Epidermal melanocyte (primary cell): Measurements from ENCODE around the gene KIF13A.
"Not testable (repeated sequence)": the region's sequence is repeated elsewhere in the genome, so short reads cannot be mapped to it uniquely, and the experiment has no call there.

Experiments
- DNase-seq: peaks from one replicate; pipeline ENCODE4 v3.0.0; 2011; ENCODE audit warnings: low spot score; ENCODE audit not compliant: insufficient read length

KIF13A gene

DNA sequence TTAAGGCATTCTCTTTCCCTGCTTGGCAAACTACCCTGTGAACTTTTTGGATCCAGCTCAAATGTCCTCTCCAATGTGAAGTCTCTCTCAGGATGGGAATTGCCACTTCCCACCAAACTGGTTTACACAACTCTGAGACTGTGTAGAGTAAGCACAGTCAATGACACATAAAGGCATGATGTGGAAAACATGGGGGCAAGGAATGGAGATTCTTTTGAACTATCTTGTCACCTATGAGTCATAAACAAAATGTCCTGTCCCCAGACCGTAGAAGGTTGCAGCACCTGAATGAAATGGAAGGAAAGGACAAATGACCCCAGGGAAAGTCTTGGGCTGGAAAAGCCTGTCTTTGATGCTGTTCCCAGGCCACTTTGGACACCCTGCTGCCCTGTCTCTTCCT is 11.0 kb upstream of the KIF13A start:
- DNase-seq, result no peak

DNA sequence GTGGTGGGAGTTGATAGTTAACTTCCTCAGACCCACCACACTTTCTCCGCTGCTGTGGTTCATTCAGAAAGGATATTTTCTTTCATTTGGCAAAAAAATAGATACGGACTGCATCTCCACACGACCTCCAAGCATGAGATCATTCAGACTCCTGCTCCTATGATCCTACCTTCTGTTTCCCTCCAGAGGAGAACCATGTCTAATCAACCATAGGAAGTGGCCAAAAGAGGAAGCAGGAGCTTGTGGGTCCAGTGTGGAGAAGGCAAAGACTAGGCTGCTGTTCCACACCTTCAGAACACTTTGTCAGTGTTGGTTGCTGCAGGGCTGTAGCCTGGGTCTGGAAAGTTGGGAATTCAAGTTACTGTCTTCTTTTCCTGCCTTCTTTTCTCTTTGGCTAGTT is 10.6 kb upstream of the KIF13A start:
- no peak for DNase-seq

DNA sequence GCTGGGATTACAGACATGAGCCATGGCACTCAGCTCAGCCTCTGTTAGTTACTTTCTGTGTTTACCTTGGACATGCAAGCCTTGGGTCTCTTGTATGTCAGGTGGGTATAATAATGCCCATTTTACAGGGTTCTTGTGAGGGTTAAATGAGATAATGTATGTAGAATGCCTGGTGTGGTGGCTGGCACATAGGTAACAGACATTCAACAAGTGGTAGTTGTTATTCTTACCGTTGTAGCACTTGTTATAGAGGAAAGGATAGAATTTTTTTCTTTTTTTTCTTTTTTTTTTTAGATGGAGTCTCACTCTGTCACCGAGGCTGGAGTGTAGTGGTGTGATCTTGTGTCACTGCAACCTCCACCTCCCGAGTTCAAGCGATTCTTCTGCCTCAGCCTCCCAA is 8.0 kb upstream of the KIF13A start:
- DNase-seq, result no peak

DNA sequence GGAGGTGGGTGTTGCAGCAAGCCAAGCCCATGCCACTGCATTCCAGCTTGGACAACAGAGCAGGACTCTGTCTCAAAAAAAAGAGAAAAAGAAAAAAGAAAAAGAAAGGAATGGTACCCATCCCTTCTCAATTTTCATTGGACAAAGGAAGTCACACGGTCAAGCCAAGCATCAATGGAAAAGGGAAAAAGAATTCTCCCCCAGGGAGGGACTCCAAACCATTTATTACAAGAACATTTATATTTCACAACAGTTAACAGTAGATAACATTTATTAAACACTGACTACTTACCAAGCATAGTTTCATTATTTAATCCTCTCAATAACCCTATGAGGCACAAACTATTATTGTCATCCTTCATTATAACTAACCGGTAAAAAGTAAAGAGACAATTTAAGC is 6.6 kb upstream of the KIF13A start:
- no peak for DNase-seq

DNA sequence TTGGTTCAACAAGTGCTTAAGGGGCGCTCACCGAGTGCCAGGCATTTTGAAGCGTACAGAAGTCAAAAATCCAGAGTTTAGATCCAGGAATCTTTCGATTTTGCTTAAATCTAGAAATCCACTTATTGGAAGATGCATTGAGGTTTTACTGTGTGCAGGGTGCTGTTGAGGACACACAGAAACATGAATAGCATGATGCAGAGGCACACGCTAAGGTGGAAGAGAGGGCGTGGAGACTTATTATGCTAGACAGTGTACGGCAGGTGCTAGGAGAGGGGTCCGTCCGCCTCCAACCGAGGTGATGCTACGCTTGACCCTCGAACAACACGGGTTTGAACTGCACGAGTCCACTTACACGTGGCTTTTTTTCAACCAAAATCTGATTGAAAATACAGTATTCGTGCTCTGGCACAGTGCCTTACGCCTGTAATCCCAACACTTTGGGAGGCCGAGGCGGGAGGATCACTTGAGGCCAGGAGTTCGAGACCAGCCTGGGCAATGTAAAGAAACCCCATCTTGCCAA is 1.0 kb upstream of the KIF13A start:
- DNase-seq, result no peak

DNA sequence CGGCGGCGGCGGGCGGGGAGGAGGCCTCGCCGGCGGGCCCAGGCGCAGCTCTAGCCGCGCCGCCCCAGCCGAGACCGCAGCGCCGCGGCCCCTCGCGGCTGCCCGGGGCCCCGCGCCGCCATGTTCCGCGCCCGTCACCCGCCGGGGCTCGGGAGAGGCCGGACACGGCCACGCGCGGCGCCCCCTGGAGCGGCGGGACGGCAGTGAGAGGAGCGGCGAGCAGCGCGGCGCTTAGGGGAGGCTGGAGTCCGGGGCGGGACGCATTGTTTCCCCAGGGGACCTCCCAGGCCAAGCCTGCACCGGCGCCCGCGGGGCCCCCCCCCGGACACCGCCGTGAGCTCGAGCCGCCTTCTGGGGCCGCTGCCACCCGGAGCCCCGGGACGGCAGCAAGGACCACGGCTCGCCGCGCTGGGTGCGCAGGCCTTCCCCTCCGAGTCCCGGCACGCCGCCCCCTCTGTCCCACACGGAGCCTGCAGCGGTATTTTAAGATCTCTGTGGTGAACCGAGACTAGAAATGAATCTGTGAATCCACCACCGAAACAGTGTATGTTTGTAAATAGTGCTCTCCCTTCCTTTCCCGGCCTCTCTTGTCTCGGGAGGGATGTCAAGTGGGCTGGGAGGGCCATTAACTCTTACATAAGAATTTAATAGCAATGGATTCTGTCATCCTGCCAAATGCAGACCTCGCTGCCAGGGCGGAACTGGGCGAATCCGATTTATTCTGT is 424 bp upstream of the KIF13A start:
- DNase-seq, result peak; percentile 68

DNA sequence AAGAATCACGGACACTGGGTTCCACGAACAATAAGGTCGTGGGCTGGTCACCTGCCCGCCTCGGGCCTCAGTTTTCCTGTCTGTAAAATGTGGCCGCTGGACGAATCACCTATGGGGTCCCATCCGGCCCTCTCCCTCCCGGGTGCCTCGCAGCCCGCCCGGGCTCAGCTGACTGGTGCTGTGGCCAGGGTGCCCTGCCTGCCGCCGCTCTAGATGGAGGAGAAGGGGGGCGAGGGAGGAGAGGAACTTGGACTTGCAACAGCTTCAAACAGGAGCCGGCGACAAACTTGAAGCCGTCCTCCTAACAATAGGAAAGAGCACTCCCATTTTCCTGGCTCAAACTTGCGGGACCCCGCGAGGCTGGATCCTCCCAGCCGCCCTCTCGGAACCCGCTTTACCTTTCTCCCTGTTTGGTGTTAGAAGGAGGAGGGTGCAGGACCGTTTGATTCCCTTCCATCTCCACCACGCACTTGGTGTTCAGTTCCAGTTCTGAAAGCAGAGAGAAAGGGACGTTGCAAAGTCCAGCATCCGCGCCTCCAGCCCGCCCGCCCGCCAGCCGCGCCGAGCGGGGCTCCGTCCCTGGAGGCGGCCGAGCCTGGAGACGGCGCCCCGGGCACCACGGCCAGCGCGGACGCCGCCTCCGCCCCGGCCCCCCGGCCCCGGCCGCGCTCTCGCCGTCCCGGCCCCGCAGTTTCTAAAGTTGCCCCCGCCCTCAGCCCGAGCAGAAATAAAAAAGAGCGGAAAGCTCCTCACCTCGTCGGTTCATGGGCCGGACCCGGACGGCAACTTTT is 584 bp downstream of the KIF13A start:
- DNase-seq, result peak; percentile 51

DNA sequence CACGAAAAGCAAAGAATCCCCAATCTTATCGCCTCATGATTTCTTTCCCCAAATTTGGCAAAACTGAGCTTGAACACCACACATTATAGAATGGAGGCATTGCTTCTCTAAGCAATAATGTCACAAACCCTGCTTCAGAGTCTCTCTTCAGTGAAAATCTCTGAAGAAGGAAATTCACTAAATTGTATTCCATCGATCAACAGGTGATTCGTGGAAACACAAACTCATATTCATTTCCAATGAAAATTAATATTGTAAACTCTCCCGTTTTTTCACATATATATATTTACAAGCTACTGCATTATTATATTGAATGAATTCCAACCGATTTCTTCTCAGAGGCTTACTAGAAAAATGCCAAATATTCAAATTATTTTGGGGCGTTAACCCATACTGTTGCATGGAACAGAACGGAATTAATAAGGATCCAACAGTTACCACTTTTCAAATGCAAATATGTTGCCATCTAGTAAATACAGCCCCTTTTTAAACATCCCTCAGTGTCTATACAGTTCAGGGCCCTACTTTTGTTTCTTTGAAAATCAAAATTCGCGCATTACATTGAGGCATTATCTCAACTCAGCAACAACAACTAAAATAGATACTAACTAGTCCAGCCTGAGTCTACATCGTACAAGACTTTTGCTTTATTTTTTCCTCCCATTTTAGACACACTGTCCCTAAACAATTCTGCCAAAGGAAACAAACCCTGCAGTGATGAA is 1.3 kb downstream of the KIF13A start:
- no peak for DNase-seq

DNA sequence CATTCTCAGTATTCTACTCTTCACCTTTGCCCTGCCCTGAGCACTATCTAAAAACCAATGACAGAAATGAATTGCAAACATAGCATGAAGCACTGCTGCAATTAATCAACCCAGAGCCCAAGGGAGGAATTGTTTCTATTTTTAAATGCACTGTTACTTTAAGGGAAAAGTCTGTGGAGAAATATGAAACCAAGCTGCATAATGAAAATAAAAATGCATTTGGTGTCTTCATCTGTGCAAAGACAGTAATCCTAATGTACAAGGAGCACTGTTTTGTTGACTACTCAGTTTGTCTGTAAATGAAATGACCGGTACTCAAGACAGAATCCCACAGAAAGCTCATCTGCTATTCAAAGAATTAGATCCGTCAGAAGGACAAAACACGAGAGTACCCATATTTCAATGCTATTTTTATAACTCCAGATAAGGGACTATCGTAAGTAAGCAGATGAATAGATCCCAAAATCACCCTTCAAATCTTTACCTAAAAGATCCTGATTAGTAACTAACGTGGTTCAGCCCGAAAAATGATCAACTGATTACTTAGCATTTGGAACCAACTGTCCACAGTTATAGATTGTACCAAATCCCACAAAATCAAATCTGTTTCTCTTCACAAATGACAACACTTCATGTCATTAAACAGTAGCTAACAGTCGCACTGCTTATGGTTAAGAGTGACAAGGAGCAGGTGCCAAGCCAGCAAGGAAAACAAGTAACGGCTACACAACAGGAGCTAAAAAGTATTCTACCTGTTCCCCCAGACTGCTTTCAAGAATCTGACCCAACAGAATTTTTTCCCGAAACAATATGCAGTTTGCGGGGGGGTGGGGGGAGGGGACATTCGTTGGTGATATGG is 2.4 kb downstream of the KIF13A start:
- no peak for DNase-seq

DNA sequence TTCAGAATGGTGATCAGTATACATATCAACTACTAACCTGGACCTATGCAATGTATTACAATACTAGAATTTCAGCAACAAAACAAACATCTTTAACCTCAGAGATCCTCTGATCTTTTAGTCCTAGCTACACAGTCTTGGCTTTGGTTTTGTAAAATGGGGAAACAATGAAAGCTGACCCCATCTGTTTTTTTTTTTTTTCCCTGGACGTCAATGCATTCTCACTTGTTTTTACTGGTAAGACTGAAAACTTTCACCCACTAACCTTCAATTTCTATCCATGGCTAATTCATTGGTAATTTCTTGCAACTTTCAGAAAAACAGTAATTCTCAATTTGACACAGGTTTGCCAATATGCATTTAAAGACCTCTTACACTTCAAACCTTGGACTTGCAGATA is 3.0 kb downstream of the KIF13A start:
- no peak for DNase-seq

DNA sequence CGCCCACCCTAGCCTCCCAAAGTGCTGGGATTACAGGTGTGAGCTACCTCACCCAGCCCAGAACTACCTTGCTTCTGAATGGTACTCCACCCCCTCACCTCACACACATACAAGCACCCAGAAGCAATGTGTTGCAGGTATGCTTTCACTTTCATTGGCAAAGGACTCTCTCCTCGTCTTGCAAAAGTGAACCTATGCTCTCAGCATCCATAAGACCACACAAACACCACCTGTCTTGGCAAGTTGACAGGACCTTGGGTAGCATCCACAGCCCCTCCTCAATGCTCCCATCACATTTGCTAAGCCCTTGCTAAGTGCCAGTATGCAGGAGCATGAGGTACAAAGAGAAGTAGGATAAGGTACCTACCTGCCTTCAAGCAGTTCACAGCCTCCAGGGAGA is 3.7 kb downstream of the KIF13A start:
- no peak for DNase-seq

DNA sequence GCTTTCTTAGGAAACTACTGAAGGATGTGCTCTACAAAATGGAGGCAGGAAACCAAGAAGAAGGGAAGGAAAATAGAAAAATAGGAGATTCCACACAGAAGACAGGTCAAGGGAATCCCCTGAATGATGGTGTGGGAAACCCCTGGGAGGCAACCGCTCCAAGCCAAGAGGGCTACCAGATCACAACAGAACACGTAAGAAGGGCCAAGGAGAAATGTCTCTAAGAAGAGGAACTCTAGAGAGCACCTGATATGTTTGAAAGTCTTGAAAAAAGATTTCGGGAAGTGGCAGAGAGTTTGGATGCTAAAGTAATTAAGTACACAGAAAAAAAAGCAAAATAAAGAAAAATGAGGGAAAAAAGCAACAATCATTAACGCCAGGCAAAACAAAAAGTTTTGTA is 7.1 kb downstream of the KIF13A start:
- DNase-seq, result no peak

DNA sequence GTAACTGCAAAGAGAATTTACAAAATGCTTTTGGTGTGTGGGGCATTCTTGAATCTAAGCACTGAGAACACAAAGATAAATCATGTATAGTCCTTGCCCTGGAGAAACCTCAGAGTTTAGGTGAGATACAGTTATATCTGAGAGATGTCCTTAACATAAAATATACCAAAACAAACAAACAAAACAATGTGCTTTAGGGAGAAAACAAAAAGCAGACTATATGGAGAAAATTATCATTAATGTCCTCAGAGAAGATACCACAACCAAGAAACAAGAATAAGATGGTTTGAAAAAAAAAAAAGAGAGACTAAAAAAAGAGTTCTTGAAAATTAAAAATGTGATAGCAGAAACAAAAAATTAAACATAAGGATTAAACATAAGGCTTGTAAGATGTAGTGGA is 8.0 kb downstream of the KIF13A start:
- no peak for DNase-seq

DNA sequence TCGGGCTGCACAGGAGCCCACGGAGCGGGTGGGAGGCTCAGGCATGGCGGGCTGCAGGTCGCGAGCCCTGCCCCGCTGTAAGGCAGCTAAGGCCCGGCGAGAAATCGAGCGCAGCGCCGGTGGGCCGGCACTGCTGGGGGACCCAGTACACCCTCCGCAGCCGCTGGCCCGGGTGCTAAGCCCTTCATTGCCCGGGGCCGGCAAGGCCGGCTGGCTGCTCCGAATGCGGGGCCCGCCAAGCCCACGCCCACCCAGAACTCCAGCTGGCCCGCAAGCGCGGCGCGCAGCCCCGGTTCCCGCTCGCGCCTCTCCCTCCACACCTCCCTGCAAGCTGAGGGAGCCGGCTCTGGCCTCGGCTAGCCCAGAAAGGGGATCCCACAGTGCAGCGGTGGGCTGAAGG is 11.2 kb downstream of the KIF13A start:
- DNase-seq, result not testable (repeated sequence)

DNA sequence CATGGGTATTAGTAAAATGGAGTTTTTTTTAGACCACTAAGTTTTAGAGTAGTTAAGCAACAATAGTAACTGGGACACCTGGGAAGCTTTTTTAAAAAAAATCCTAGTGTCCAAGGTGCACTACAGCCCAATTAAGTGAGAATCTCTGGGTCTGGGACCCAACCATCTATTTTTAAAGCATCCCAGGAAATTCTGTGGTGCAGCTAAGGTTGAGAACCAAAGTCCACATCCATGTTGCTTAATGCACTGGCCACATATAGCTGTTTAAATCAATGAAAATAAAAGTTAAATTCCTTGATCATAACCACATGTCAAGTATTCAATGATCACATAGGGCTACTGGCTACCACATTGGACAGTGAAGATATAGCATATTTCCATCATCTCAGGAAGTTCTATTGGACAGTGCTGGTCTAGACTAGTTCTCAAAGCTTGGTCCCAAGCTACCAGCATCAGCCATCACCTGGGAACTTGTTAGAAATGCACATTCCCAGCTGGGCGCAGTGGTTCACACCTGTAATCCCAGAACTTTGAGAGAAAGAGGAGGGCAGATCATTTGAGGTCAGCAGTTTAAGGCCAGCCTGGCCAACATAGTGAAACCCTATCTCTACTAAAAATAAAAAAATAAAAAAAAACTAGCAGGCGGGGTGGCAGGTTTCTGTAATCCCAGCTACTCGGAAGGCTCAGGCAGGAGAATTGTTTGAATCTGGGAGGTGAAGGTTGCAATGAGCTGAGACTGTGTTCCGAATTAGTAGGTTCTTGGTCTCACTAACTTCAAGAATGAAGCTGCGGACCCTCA is 12.7 kb downstream of the KIF13A start:
- DNase-seq, result no peak

DNA sequence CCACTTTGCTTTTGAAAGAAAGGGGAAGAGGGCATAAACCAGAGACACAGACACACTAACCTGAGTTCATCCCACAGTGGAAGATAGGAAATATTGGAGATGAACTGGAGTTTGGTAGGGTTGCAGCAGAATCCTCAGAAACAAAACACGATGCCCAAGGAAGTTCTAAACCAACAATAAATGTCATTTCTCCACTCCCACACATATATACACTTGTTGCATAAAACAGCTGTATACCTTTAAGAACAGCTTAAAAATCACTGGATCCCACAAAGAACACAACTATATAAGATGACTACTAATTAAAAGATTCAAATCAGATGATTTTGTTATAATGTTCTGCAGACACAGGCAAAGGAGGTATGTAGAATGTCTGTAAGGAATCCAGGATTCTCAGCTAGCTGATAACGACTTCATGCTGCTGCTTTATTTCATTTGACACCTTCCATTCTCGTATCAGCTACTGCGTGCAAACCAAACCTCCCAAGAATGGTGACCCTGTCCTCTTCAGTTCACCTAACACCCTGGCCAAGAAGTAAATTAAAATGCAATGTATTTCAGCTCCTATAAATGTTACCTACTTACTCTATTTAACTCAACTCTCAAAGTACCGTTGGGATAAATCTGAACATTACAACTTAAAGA is 14.3 kb downstream of the KIF13A start:
- DNase-seq, result no peak

DNA sequence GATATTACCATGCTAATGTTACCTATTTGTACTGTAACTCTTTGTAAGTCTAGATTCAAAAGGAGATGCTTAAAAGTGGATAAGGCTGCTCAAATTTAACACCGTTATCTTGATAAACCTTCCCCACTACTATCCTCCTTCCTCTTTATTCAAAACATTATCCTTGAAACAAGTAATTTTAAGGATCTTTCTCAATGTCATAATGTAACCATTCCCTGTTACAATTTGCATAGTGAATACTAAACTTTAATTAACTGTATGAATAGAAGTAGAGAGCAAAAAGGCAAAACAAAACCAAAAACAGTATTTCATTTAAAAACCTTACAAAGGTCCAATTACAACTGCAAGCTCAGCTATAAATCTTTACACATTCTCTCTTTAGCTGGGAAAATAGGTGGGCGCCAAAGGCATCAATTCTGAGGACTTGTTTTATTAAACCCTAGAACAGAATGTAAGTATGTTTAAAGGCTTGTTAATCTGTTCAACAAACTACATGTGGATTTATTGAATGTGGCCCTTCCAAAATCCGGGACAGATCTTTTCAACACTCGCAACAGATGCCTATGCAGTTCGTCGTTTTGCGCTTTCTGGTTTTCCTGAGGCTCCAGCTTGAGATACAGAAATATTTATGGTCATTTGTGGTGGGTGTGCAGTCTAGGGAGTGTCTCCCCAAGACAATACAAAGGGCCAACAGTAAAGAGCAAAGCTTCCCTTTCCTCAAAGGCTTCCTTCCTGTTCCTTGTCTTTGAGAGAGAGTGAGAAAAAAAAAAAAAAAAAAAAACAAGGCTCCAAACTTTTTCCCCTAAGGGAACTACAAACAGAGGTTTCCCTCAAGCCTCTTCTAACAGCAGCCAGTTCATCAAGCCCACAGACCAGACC is 15.1 kb downstream of the KIF13A start:
- no peak for DNase-seq

DNA sequence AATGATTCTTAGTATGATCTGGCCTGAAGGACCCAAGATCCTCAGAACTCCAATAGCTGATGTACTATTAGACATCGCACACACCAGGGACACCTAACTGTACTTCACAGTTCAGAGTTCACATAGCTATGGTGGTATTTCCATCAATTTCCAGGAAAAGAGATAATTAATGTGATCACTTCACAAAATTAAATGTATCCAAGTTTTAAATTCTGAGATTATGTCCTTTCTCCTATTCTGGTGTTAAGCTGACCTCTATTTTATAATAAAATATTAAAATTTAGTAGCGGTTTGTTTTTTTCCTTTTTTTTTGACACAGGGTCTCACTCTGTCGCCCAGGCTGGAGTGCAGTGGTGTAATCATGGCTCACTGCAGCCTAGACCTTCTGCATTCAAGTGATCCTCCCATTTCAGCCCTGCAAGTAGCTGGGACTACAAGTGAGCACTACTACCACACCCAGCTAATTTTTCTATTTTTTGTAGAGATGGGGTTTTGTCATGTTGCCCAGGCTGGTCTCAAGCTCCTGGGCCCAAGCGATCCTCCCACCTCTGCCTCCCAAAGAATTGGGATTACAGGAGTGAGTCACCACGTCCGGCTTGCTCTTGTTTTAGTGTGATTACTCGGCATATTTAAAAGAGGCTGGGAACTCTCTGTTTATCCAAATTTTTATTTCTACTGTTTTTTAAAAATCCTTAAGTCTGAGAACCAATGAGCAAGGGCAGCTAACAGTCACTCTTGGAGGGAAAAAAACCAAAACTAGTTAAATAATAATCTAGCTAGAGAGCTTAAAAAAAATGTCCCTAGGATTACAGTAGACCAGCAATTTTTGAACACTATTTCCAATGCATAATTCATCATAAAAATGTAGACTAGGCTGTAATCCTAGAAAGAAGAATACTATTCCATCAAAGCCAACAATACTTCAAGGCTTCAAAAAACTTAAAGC is 16.0 kb downstream of the KIF13A start:
- DNase-seq, result no peak
